ENCODE results near the gene SLITRK3. TPM values are rescaled to one million over a fixed set of nuclear protein-coding genes. Genes with fewer than 3 reads are reported as not detected.

The SLITRK3 gene
- total and polyA plus RNA-seq, 2 of the 13 experiments (the other 11 are each of a cell fraction or from before 2014, with no cell fraction given), result not detected

DNA sequence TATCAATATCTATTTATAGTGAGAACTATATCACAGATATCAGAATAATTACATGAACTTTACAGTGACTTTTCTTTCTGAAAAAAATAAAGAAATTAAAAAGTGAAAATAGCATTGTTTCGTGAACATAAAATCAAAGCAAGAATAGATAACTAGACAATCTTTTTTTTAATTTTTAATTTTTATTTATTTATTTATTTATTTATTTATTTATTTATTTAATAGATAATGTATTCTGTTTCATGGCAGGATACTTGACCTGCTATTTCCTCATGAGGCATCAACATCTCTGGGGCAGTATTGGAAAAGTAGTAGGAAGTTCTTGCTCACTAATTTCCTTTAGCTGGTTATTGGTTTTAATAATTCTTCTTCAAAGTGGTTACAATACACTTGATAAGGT lies 33.3 kb downstream of the SLITRK3 start:
- ChIA-PET CTCF (ENCODE audit: low intra/inter-chr PET ratio, low total read pairs) (no interaction called here), POLR2A (no interaction called here)
- BruUV-seq (replicated peaks), result no TSS peak
- DNase-seq (ENCODE audit: low spot score) (no peak), FAIRE-seq (no peak), ATAC-seq (no peak)
- H4K20me1 ChIP-seq (ENCODE audit: insufficient read depth, low read length), result no peaks in the 10 kb centered on the region
- intact Hi-C loops (cut with micrococcal nuclease; ENCODE audit: unreplicated experiment), result no loop called here
- H3K4me3 ChIP-seq (replicated peaks in 1 of 3; ENCODE audit: insufficient read depth in 1 of 3, low read depth in 2 of 3, low read length in 3 of 3), result no peak overlapping the region
- no peak overlapping the region for H3K4me2 ChIP-seq (ENCODE audit: low read depth, low read length)
- 4% methylated on average over 1 of the region's 1 CpG for WGBS (ENCODE audit: low lambda C conversion rate)
- H2AFZ ChIP-seq (ENCODE audit: low read length), result no peak overlapping the region
- H3K27ac ChIP-seq (ENCODE audit: extremely low read length, insufficient read depth, low read length), result no peak overlapping the region
- in situ Hi-C loops (cut with HindIII; ENCODE audit: extremely low pct_ligation_motif_present, low pct_unique_long_range_greater_than_20kb), result no loop called here
- H3K36me3 ChIP-seq (replicated peaks in 1 of 2; ENCODE audit: control insufficient read depth in 1 of 2, insufficient read depth in 2 of 2, low read length in 2 of 2), result no peaks in the 10 kb centered on the region
- TF ChIP-seq THAP9 (CRISPR knock-in tag; IDR thresholded peaks at IDR 0.05; ENCODE audit: borderline replicate concordance) (no peak), ZFP90 (CRISPR knock-in tag; IDR thresholded peaks at IDR 0.05; ENCODE audit: borderline replicate concordance) (no peak)
- no peaks in the 10 kb centered on the region; a peak in 1 of 5 replicates for H3K27me3 ChIP-seq (ENCODE audit: control insufficient read depth in 1 of 2, insufficient read depth in 2 of 2, low read length in 2 of 2)
- no peaks in the 10 kb centered on the region for H3K9me3 ChIP-seq (ENCODE audit: low read length)
- no peaks in the 10 kb centered on the region for H3K79me2 ChIP-seq (ENCODE audit: insufficient read depth, low read length)
- no peak overlapping the region for H3K9ac ChIP-seq (ENCODE audit: insufficient read depth, low read depth, low read length)
- no peaks in the 10 kb centered on the region for H3K4me1 ChIP-seq (ENCODE audit: insufficient read depth, low read length)

DNA sequence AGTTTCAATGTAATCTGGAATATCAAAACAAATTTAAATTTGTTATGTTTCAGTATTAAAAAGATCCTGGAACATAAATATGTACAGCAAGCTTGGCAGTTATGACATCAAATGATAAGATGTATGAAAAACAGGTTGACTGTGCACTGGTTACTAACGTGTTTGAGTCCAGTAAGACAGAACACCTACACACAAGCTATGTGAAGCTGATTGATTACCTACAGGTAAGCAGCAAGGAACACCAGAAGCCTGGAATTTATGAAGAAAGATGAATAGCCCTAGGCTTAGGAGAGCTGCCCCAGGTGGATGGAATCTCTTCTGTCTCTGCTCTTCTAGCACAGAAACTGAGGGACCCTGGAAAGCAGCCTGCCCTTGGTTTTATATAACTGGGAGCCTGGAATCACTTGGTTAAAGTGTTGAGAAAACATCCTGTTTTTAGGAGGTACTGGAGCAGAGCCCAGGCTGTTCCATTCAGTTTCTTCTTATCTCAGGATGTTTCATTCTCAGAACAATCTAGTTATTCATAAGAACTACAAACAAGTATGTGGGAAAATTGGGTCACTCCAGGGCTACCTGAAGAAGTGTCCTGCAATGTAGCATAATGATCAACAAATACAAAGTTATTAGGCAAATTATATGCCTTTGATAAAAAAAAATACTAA lies 36.3 kb downstream of the SLITRK3 start:
- intact Hi-C loops (cut with micrococcal nuclease; ENCODE audit: unreplicated experiment) (no loop called here), in situ Hi-C loops (cut with HindIII; ENCODE audit: extremely low pct_ligation_motif_present, low pct_unique_long_range_greater_than_20kb) (no loop called here)
- Histone ChIP-seq H3K27me3 (ENCODE audit: control insufficient read depth in 1 of 2, insufficient read depth in 2 of 2, low read length in 2 of 2) (no peaks in the 10 kb centered on the region; a peak in 1 of 5 replicates), H2AFZ (ENCODE audit: low read length) (no peak overlapping the region), H3K27ac (ENCODE audit: extremely low read length, insufficient read depth, low read length) (no peak overlapping the region), H3K4me3 (replicated peaks in 1 of 3; ENCODE audit: insufficient read depth in 1 of 3, low read depth in 2 of 3, low read length in 3 of 3) (no peak overlapping the region), H4K20me1 (ENCODE audit: insufficient read depth, low read length) (no peaks in the 10 kb centered on the region), H3K9ac (ENCODE audit: insufficient read depth, low read depth, low read length) (no peak overlapping the region), H3K9me3 (ENCODE audit: low read length) (no peaks in the 10 kb centered on the region), H3K4me1 (ENCODE audit: insufficient read depth, low read length) (no peaks in the 10 kb centered on the region), H3K79me2 (ENCODE audit: insufficient read depth, low read length) (no peaks in the 10 kb centered on the region), H3K4me2 (ENCODE audit: low read depth, low read length) (no peak overlapping the region), H3K36me3 (replicated peaks in 1 of 2; ENCODE audit: control insufficient read depth in 1 of 2, insufficient read depth in 2 of 2, low read length in 2 of 2) (no peaks in the 10 kb centered on the region)
- ChIA-PET CTCF (ENCODE audit: low intra/inter-chr PET ratio, low total read pairs) (no interaction called here), POLR2A (no interaction called here)
- no peak for ATAC-seq
- 0% methylated on average over 1 of the region's 1 CpG for WGBS (ENCODE audit: low lambda C conversion rate)
- no peak for DNase-seq (ENCODE audit: low spot score)
- no peak for FAIRE-seq
- BruUV-seq (replicated peaks), result no TSS peak
- TF ChIP-seq SRSF4 (IDR thresholded peaks at IDR 0.05; ENCODE audit: low read depth, low read length, poor library complexity, severe bottlenecking) (no peak), ZZZ3 (CRISPR knock-in tag; IDR thresholded peaks at IDR 0.05; ENCODE audit: borderline replicate concordance) (no peak), ZNF564 (CRISPR knock-in tag; IDR thresholded peaks at IDR 0.05) (no peak), ZNF121 (CRISPR knock-in tag; IDR thresholded peaks at IDR 0.05) (no peak)

Data from HepG2 (cell line).